K562 (cell line): ENCODE results near the gene PLD5. TPM values are rescaled to one million over a fixed set of nuclear protein-coding genes. Genes with fewer than 3 reads are reported as not detected.

ENCODE experiments used
- ATAC-seq: fragments of 200-7000 bp; cut with Tn5 transposase; 3 replicates; pipeline ENCODE4 v1.9.1; 2020; ENCODE audit warnings: moderate library complexity
- BruUV-seq: library from RNA; stranded (reverse); fragments of 400-500 nt; replicated peaks from 2 replicates; lab custom pipeline; 2021; lab: Mats Ljungman, UMichigan
- CTCF ChIA-PET: fragments of 300-600 bp; formaldehyde crosslinking; extraction: SDS; loops from one replicate; lab custom pipeline; 2021; ENCODE audit warnings: low intra/inter-chr PET ratio; lab: Yijun Ruan, JAX
- POLR2A ChIA-PET: fragments of 300-600, 350-650 bp; sonication (Branson Sonifier 250); formaldehyde crosslinking; extraction: SDS; loops from one replicate; lab custom pipeline; 2021; ENCODE audit warnings: antibody characterized with exemption, inconsistent platforms; lab: Yijun Ruan, JAX
- DNase-seq, 4 experiments: peaks; one replicate each; pipeline versions ENCODE4 v3.0.0 to v3.0.0-alpha.2; 2011 to 2018; ENCODE audit warnings: low spot score in 3 of 4, mixed read lengths in 3 of 4; ENCODE audit errors: extremely low read depth in 1 of 4
- FAIRE-seq: peaks from 2 replicates; lab custom pipeline; 2011; peaks lifted over from hg19 to GRCh38; lab: Jason Lieb, UNC
- H2AFZ ChIP-seq: 2 replicates; pipeline ENCODE4 v1.6.0; 2011; ENCODE audit warnings: low read depth, low read length, control low read depth, inconsistent platforms
- H3K27ac ChIP-seq: fragments of 200-600 bp; 3 replicates; pipeline ENCODE4 v1.8.0; 2011; ENCODE audit warnings: low read depth, mild to moderate bottlenecking, control low read depth, inconsistent platforms, low read length, moderate library complexity, mixed read lengths; ENCODE audit errors: extremely low read depth
- H3K27me3 ChIP-seq, 2 experiments: fragments of 300-600 bp in 1 of 2; 2 replicates in 1 of 2; 3 replicates in 1 of 2; pipeline versions ENCODE4 v1.6.0 to v1.8.0; 2011; ENCODE audit warnings: inconsistent platforms in 2 of 2, low read length in 2 of 2, mild to moderate bottlenecking in 1 of 2, mixed read lengths in 1 of 2, moderate library complexity in 1 of 2; ENCODE audit not compliant: control insufficient read depth in 2 of 2, insufficient read depth in 2 of 2
- H3K36me3 ChIP-seq: fragments of 300-600 bp; 3 replicates; pipeline ENCODE4 v1.8.0; 2011; ENCODE audit warnings: mild to moderate bottlenecking, low read length, inconsistent platforms; ENCODE audit not compliant: control insufficient read depth, insufficient read depth
- H3K4me1 ChIP-seq, 2 experiments: fragments of 200-600 bp in 1 of 2; replicated peaks in 1 of 2; 2 replicates in 1 of 2; 3 replicates in 1 of 2; pipeline versions ENCODE4 v1.5.1 to v1.8.0; 2011; ENCODE audit warnings: inconsistent platforms in 2 of 2, low read length in 2 of 2, mild to moderate bottlenecking in 1 of 2, mixed read lengths in 1 of 2, moderate library complexity in 1 of 2; ENCODE audit not compliant: control insufficient read depth in 2 of 2, insufficient read depth in 2 of 2
- H3K4me2 ChIP-seq: 2 replicates; pipeline ENCODE4 v1.6.1; 2011; ENCODE audit warnings: low read length, control low read depth, inconsistent platforms, mixed read lengths; ENCODE audit not compliant: insufficient read depth
- H3K4me3 ChIP-seq: fragments of 200-600 bp; sonication (generic), shearing (Covaris generic); 2 replicates; pipeline ENCODE4 v1.5.1; 2016; ENCODE audit warnings: control low read depth, inconsistent platforms
- H3K79me2 ChIP-seq: fragments of 200-600 bp; 3 replicates; pipeline ENCODE4 v1.8.0; 2011; ENCODE audit warnings: low read length, inconsistent platforms; ENCODE audit not compliant: control insufficient read depth, insufficient read depth
- H3K9ac ChIP-seq, 2 experiments: 2 replicates each; pipeline versions ENCODE4 v1.6.0 to v1.6.1; 2011; ENCODE audit warnings: low read depth in 2 of 2, low read length in 2 of 2, control low read depth in 1 of 2, inconsistent platforms in 1 of 2, mild to moderate bottlenecking in 1 of 2, mixed read lengths in 1 of 2; ENCODE audit not compliant: insufficient read depth in 1 of 2
- H3K9me1 ChIP-seq: one replicate; pipeline ENCODE4 v1.6.0; 2011; ENCODE audit warnings: inconsistent platforms, mild to moderate bottlenecking, low read length, moderate library complexity; ENCODE audit not compliant: control insufficient read depth, insufficient read depth
- H3K9me3 ChIP-seq: replicated peaks from 2 replicates; pipeline ENCODE4 v1.5.1; 2011; ENCODE audit warnings: low read depth, low read length, inconsistent platforms; ENCODE audit not compliant: control insufficient read depth, insufficient read depth
- H4K20me1 ChIP-seq: replicated peaks from 2 replicates; pipeline ENCODE4 v1.6.1; 2011; ENCODE audit warnings: low read length, inconsistent platforms, mixed read lengths; ENCODE audit not compliant: control insufficient read depth, insufficient read depth
- BRD9 ChIP-seq: fragments of 450-650 bp; IDR thresholded peaks from 2 replicates; pipeline ENCODE4 v1.6.1; 2018; ENCODE audit warnings: low read depth; ENCODE audit not compliant: partially characterized antibody
- FOXA3 ChIP-seq, 2 experiments: fragments of 450-650 bp in 1 of 2; sonication (generic) in 1 of 2; formaldehyde crosslinking; IDR thresholded peaks in 1 of 2; conservative IDR thresholded peaks in 1 of 2; 2 replicates each; pipeline versions ENCODE4 v1.4.0 to v1.8.0; 2020 to 2022; ENCODE audit warnings: mild to moderate bottlenecking in 2 of 2, missing genetic modification reagents in 1 of 2
- MECOM ChIP-seq: fragments of 250-450 bp; sonication (Bioruptor Pico); IDR thresholded peaks from 2 replicates; pipeline ENCODE4 v1.8.0; 2022; ENCODE audit warnings: inconsistent platforms
- PKNOX1 ChIP-seq: fragments of 450-650 bp; IDR thresholded peaks from 2 replicates; pipeline ENCODE4 v1.6.1; 2016
- SPI1 ChIP-seq: IDR thresholded peaks from 2 replicates; pipeline ENCODE4 v1.6.1; 2011; ENCODE audit warnings: low read depth, low read length, control low read depth, borderline replicate concordance
- TBL1XR1 ChIP-seq, 2 experiments: IDR thresholded peaks; 2 replicates each; pipeline ENCODE4 v1.6.1; 2012; ENCODE audit warnings: improper control_type of control experiment in 2 of 2, low read length in 2 of 2, mild to moderate bottlenecking in 1 of 2
- TGIF2 ChIP-seq: sonication (generic); formaldehyde crosslinking; IDR thresholded peaks from 2 replicates; pipeline ENCODE4 v1.8.1; 2022; ENCODE audit warnings: mild to moderate bottlenecking, missing genetic modification reagents, moderate library complexity
- THRA ChIP-seq: fragments of 450-650 bp; IDR thresholded peaks from 2 replicates; pipeline ENCODE4 v1.6.1; 2017; ENCODE audit warnings: mild to moderate bottlenecking, moderate library complexity
- ZNF146 ChIP-seq: IDR thresholded peaks from one replicate; pipeline ENCODE4 v1.6.1; 2018; ENCODE audit warnings: missing compliant biosample characterization; ENCODE audit not compliant: unreplicated experiment
- WGBS: fragments of 100-300 bp; shearing (Covaris generic); methylation state at CpG from one replicate; pipeline ENCODE4 v1.1.6; 2016; ENCODE audit warnings: low coverage, mixed read lengths; ENCODE audit not compliant: insufficient coverage; ENCODE audit errors: missing lambda C conversion rate; 5-methylcytosine and 5-hydroxymethylcytosine counted together
- in situ Hi-C: fragments of 300-500 bp; cut with MboI; formaldehyde crosslinking; loops from 4 replicates; pipeline ENCODE4 v1.15.0; 2018; ENCODE audit warnings: inconsistent platforms, mixed read lengths
- intact Hi-C: fragments of 100-400 bp; cut with micrococcal nuclease; formaldehyde crosslinking; loops from 2 replicates; pipeline ENCODE4 v1.14.2; 2022
- polyA plus RNA-seq, 8 experiments: library from polyadenylated mRNA; depleted of rRNA in 4 of 8; stranded (reverse) in 5 of 8; unstranded in 3 of 8; fragments of >200 nt; fragmentation: Nextera tagmentation in 2 of 8; fragmentation: Illumina TruSeq in 1 of 8; extraction: Ambion mirVana in 2 of 8; extraction: Trizol in 1 of 8; gene quantifications; 2 replicates each; pipeline versions ENCODE4 v1.2.1 to v1.2.3, GENCODE V29; 2011 to 2014; ENCODE audit warnings: inconsistent platforms in 1 of 8, missing spikeins in 1 of 8
- total RNA-seq, 7 experiments: library from RNA; depleted of rRNA in 6 of 7; stranded (reverse); fragments of >200 nt in 6 of 7; fragmentation: Illumina TruSeq in 2 of 7; extraction: Trizol in 2 of 7; gene quantifications; 2 replicates each; pipeline versions ENCODE4 v1.2.1 to v1.2.3, GENCODE V29; 2011 to 2021; ENCODE audit warnings: low replicate concordance in 1 of 7
- TF ChIP-seq, protein P1 (sequence below): fragments of 250-450 bp; sonication (Bioruptor Pico); IDR thresholded peaks from 2 replicates; pipeline ENCODE4 v1.5.1; 2021; ENCODE audit warnings: mild to moderate bottlenecking
- TF ChIP-seq, protein P2 (sequence below): sonication (generic); formaldehyde crosslinking; IDR thresholded peaks from 2 replicates; pipeline ENCODE4 v1.8.1; 2023; ENCODE audit warnings: mild to moderate bottlenecking, missing genetic modification reagents
- TF ChIP-seq, protein P3 (sequence below): fragments of 450-650 bp; formaldehyde crosslinking; conservative IDR thresholded peaks from 2 replicates; pipeline ENCODE4 v1.4.0; 2022; ENCODE audit warnings: mild to moderate bottlenecking, missing genetic modification characterization

Gene PLD5
- total and polyA plus RNA-seq, 9 of the 15 experiments (the other 6 are each of a cell fraction or from before 2014, with no cell fraction given) = not detected

- TF ChIP-seq, protein P1, sequence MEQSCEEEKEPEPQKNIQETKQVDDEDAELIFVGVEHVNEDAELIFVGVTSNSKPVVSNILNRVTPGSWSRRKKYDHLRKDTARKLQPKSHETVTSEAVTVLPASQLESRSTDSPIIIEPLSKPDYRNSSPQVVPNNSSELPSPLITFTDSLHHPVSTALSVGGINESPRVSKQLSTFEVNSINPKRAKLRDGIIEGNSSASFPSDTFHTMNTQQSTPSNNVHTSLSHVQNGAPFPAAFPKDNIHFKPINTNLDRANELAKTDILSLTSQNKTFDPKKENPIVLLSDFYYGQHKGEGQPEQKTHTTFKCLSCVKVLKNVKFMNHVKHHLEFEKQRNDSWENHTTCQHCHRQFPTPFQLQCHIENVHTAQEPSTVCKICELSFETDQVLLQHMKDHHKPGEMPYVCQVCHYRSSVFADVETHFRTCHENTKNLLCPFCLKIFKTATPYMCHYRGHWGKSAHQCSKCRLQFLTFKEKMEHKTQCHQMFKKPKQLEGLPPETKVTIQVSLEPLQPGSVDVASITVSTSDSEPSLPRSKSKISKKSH (CRISPR knock-in tag) = no peak
- TF ChIP-seq TGIF2 (CRISPR knock-in tag) = no peak
Observed at GRCh38 chr1:242448910-242449645, 75.4 kb downstream of the PLD5 start (continued).

- H3K79me2 ChIP-seq = no peaks in the 10 kb centered on the region
- no peaks in the 10 kb centered on the region for H3K4me1 ChIP-seq
- CTCF ChIA-PET = no interaction called here
- POLR2A ChIA-PET = no interaction called here
- no peaks in the 10 kb centered on the region for H3K36me3 ChIP-seq
- TF ChIP-seq SPI1 (no peak), FOXA3 (CRISPR knock-in tag; conservative IDR thresholded peaks at IDR 0.05 in 1 of 2, IDR thresholded peaks at IDR 0.05 in 1 of 2) (no peak), ZNF146 (no peak), PKNOX1 (no peak), BRD9 (no peak), THRA (no peak), TBL1XR1 (IDR thresholded peaks at IDR 0.05; ENCODE audit: low read length in 2 of 2) (no peak), MECOM (CRISPR knock-in tag) (no peak)
- TF ChIP-seq, protein P2, sequence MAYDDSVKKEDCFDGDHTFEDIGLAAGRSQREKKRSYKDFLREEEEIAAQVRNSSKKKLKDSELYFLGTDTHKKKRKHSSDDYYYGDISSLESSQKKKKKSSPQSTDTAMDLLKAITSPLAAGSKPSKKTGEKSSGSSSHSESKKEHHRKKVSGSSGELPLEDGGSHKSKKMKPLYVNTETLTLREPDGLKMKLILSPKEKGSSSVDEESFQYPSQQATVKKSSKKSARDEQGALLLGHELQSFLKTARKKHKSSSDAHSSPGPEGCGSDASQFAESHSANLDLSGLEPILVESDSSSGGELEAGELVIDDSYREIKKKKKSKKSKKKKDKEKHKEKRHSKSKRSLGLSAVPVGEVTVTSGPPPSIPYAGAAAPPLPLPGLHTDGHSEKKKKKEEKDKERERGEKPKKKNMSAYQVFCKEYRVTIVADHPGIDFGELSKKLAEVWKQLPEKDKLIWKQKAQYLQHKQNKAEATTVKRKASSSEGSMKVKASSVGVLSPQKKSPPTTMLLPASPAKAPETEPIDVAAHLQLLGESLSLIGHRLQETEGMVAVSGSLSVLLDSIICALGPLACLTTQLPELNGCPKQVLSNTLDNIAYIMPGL (CRISPR knock-in tag) = no peak
- TF ChIP-seq, protein P3, sequence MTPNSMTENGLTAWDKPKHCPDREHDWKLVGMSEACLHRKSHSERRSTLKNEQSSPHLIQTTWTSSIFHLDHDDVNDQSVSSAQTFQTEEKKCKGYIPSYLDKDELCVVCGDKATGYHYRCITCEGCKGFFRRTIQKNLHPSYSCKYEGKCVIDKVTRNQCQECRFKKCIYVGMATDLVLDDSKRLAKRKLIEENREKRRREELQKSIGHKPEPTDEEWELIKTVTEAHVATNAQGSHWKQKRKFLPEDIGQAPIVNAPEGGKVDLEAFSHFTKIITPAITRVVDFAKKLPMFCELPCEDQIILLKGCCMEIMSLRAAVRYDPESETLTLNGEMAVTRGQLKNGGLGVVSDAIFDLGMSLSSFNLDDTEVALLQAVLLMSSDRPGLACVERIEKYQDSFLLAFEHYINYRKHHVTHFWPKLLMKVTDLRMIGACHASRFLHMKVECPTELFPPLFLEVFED (CRISPR knock-in tag) = no peak
- TF ChIP-seq, all 486 proteins: peak for 0
- H4K20me1 ChIP-seq = no peaks in the 10 kb centered on the region
- intact Hi-C loops = no loop called here
- no TSS peak for BruUV-seq
- DNase-seq = no peak
- no peak overlapping the region for H2AFZ ChIP-seq
- in situ Hi-C loops = no loop called here
- H3K4me3 ChIP-seq = no peak overlapping the region
- no peak overlapping the region for H3K4me2 ChIP-seq
- H3K27ac ChIP-seq = no peak overlapping the region
- WGBS = 3% methylated on average over 7 of the region's 7 CpGs
- FAIRE-seq = no peak
- H3K9me3 ChIP-seq = no peaks in the 10 kb centered on the region
- no peaks in the 10 kb centered on the region for H3K27me3 ChIP-seq
- no peaks in the 10 kb centered on the region for H3K9me1 ChIP-seq
- ATAC-seq = no peak
- H3K9ac ChIP-seq = no peak overlapping the region
Observed at GRCh38 chr1:242447689-242448088, 76.8 kb downstream of the PLD5 start.
